ENCODE measurements around the gene LMX1B.

LMX1B gene

GRCh38 chr9:126677188-126678084 lies 63.7 kb downstream of the LMX1B start:
- DNase-seq (ENCODE audit: low read depth), result no peak

GRCh38 chr9:126678989-126679388 lies 65.3 kb downstream of the LMX1B start:
- no peak for DNase-seq (ENCODE audit: low read depth)

GRCh38 chr9:126681336-126681735 lies 67.6 kb downstream of the LMX1B start:
- DNase-seq (ENCODE audit: low read depth), result no peak

- no peak for DNase-seq (ENCODE audit: low read depth)
These were observed 68.5 kb downstream of the LMX1B start for GRCh38 chr9:126682113-126682810.

- DNase-seq (ENCODE audit: low read depth), result no peak
These were observed 69.4 kb downstream of the LMX1B start for GRCh38 chr9:126682928-126683697.

- DNase-seq (ENCODE audit: low read depth), result no peak
These were observed 69.9 kb downstream of the LMX1B start for GRCh38 chr9:126683698-126684044.

GRCh38 chr9:126684345-126684744 lies 70.6 kb downstream of the LMX1B start:
- no peak for DNase-seq (ENCODE audit: low read depth)

- DNase-seq (ENCODE audit: low read depth), result no peak
These were observed 71.3 kb downstream of the LMX1B start for GRCh38 chr9:126684965-126685465.

- DNase-seq (ENCODE audit: low read depth), result no peak
These were observed 74.3 kb downstream of the LMX1B start for GRCh38 chr9:126687930-126688461.

GRCh38 chr9:126688617-126689016 lies 74.9 kb downstream of the LMX1B start:
- no peak for DNase-seq (ENCODE audit: low read depth)

- DNase-seq (ENCODE audit: low read depth), result no peak
These were observed 75.5 kb downstream of the LMX1B start for GRCh38 chr9:126689027-126689825.

GRCh38 chr9:126690431-126691051 lies 76.8 kb downstream of the LMX1B start:
- DNase-seq (ENCODE audit: low read depth), result no peak

- no peak for DNase-seq (ENCODE audit: low read depth)
These were observed 78.5 kb downstream of the LMX1B start for GRCh38 chr9:126692041-126692758.

GRCh38 chr9:126692759-126693427 lies 79.2 kb downstream of the LMX1B start:
- DNase-seq (ENCODE audit: low read depth), result no peak

- DNase-seq (ENCODE audit: low read depth), result no peak
These were observed 79.8 kb downstream of the LMX1B start for GRCh38 chr9:126693428-126693944.

- no peak for DNase-seq (ENCODE audit: low read depth)
These were observed 80.7 kb downstream of the LMX1B start for GRCh38 chr9:126694206-126695081.

- no peak for DNase-seq (ENCODE audit: low read depth)
These were observed 81.5 kb downstream of the LMX1B start for GRCh38 chr9:126695186-126695585.

GRCh38 chr9:126695701-126696400 lies 82.1 kb downstream of the LMX1B start:
- no peak for DNase-seq (ENCODE audit: low read depth)

Measured in amniotic epithelial cell (primary cell).